Activated CD4-positive, alpha-beta T cell treated with anti-CD3 and anti-CD28 coated beads, Interleukin-2, amount 50 U/mL, for 4 hours (primary cell): ENCODE results near the gene UNKL.
"Not testable (repeated sequence)": the region's sequence is repeated elsewhere in the genome, so short reads cannot be mapped to it uniquely, and the experiment has no call there.

Experiments used
- DNase-seq, 2 experiments: peaks; one replicate each; pipeline ENCODE4 v3.0.0-alpha.2; 2020

UNKL gene

GRCh38 chr16:1445518-1446203 lies 31.2 kb upstream of the UNKL start:
- DNase-seq: no peak

DNA sequence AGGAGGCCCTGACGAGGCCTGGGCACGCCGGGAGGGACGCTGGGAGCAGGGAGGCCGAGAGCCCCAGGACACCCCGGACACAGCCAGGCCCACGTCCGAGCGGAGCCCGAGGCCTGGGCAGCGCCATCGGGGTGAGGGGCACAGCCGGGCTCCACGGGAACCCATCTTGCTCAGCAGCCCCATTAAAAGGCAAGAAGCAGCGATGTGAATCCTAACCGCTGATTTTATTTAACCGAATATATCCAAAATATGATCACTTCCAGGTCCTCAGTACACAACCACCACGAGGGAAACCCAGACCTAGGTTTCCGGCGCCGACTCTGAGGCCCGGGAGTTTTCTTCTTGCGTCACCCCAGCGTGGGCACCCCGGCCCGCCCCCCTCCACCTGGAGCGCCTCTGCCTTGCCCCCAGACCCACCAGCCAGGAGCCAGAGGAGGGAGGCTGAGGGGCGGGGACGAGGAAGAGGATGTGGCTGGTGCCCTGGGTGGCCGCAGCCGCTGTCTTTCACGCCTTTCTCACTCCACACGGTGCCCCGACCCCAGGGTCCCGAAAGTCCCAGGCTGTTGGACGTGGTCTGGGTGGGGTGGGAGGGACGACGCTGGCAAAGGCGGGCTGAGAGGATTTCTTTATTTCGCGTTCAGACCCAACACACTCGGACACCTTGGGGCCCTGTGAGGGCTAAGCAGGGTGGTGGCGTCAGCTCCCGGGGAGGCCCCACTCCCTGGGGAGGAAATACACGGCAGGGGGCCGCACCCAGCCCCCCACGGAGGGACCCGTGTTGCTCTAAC lies 30.4 kb upstream of the UNKL start:
- DNase-seq: no peak

- DNase-seq: no peak
Measured at GRCh38 chr16:1443980-1444729, 29.7 kb upstream of the UNKL start, which contains the start of gene CCDC154. Gene CCDC154 (minus strand): TSS chr16:1444556. CDS start chr16:1444322, 234 bp downstream.

DNA sequence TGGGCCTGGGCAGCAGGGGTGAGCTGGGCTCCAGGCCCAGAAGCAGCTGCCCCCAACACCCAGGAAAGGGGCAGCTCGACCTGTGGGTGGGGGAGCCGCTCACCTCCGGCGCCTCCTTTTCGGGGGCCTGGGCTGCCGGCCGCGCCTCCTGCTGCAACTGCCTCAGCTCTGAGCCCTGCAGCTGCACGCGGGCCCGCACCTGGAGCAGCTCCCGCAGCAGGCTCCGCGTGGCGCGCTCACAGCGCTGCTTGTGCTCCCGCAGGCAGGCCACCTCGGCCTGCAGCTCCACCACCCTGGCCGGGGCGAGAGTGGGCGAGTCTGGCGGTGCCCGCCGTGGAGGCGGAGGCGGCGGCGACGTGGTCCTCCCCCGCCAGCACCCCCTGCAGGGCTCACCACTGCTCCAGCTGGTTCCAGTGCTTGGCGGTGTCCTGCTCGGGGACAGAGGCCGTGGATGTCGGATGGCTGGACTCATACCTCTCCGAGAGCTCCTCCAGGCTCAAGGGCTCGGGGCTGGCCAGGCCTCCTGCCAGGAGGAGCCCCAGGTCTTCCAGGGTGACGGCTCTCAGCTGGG lies 29.0 kb upstream of the UNKL start:
- DNase-seq: no peak

DNA sequence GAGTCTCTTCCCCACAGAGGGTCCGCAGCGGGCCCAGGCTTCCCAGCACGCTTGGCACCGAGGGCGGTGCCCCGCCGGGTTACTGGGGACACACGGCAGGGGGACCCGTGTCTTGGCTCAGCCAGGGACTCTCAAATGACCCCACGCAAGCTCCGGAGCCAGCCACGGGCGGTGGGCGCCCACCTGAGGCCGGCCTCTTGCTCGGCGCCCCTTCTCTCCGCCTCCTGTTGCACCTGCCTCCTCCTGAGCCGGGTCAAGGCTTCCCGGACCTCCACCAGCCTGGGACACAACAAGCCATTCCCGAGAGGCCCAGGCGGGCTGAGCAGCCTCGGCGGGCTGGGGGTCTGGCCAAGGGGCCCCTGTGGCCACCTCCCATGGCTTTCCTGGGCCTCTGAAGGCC lies 28.2 kb upstream of the UNKL start:
- DNase-seq: no peak

GRCh38 chr16:1441391-1441829 lies 26.9 kb upstream of the UNKL start:
- no peak for DNase-seq

DNA sequence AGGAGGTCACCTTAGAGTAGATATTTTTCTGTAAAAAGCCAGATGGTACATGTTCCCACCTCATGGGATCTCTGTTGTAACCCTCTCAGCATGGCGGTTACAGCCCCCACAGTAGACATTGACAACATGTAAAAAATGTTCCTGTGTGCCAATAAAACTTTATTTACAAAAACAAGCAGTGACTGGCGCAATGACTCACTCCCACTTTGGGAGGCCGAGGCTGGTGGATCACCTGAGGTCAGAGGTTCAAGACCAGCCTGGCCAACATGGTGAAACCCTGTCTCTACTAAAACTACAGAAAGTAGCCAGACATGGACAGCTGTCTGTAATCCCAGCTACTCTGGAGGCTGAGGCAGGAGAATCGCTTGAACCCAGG lies 25.2 kb upstream of the UNKL start:
- DNase-seq: not testable (repeated sequence)

DNA sequence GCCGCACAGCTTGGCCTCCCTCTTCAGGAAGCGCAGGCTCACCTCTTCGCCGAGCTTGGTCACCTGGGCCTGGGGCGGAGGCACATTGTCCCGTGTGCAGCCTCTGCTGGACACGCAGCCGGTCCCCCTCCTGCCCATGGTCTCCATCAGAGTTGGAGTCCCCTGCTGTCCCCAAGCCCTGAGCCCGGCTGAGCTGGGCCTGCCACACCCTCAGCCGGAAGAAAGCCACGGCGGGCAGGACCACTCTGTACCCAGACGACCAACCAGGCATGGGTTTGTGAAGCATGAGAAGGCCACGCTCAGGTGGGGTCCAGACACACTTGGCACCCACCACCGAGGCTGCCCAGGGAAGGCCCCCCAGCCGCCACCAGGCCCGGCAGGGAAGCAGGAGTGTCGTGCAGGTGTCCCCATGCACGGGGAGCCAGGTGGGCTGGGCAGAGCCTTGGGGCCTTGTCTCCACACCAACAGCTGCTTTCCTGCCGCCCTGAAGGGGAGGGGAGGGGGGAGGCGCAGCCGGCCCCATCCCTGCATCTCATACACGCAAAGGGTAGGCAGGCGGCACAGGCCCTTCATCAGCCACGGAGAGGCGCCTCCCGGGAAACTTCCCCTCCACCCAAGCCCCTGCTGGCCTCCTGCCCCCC lies 24.7 kb upstream of the UNKL start:
- no peak for DNase-seq

DNA sequence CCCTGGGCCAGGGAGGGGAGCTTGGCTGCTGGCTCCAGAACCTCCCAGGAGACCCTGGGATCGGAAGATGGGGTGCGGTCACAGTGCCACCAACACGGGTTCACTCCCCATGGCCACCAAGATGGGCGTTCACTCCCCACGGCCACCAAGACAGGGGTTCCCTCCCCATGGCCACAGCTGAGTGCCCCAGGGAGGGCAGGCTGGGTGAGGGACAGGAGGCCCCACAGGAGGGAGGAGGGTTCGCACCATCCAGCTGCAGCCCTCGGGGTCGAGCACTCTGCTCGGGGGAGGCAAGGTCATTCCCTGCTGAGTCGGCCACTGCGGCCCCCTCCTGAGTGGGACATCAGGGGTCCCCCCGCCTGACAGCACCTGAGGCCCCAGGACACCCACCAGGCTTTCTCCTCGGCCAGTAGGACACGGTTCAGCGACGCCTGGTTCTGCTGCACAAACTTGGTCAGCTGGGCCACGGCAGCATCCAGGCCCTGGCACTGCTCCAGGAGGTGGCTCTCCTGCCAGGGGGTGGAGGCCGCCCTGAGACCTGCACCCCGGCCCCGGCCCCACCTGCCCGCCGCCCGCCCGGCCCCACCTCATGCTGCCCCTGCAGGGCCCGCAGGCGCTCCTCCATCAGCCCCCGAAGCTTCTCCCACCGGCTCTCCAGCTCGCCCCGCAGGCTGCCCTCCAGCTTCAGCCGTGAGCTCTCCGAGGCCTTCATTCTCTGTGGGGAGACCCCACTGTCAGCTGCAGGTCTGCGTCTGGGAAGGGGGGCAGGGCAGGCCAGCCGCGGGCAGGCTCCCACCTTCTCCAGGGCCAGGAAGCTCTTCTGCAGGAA lies 23.9 kb upstream of the UNKL start:
- DNase-seq: no peak

GRCh38 chr16:1437606-1438005 lies 23.1 kb upstream of the UNKL start:
- no peak for DNase-seq

DNA sequence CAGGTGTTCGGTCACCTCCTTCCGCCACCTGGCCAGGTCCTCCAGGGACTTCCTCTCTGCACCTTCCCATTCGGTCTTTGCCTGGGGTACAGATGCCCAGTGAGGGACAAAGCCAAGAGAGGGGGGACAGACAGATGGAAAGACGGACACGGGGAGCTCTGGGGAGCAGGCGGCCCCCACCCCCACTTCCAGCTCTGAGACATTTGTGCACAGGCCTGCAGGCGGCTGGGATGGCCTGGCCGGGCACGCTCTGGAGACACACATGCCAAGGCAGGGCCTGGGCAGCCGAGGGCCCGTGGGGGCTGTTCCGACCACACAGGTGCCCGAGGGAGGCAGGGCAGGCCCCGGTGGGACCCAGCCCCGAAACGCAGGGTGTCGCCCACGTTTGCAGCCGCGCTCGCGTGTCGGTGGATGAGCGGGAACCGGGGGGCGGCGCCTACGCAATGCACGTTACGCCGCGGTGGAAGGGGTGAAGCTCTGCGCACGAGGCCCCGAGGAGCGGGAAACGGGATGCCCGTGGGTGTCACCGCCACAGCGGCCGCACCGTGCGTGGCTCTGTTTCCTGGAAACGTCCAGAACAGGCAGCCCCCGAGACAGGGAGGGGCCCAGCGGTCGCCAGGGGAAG lies 22.3 kb upstream of the UNKL start:
- DNase-seq: no peak

DNA sequence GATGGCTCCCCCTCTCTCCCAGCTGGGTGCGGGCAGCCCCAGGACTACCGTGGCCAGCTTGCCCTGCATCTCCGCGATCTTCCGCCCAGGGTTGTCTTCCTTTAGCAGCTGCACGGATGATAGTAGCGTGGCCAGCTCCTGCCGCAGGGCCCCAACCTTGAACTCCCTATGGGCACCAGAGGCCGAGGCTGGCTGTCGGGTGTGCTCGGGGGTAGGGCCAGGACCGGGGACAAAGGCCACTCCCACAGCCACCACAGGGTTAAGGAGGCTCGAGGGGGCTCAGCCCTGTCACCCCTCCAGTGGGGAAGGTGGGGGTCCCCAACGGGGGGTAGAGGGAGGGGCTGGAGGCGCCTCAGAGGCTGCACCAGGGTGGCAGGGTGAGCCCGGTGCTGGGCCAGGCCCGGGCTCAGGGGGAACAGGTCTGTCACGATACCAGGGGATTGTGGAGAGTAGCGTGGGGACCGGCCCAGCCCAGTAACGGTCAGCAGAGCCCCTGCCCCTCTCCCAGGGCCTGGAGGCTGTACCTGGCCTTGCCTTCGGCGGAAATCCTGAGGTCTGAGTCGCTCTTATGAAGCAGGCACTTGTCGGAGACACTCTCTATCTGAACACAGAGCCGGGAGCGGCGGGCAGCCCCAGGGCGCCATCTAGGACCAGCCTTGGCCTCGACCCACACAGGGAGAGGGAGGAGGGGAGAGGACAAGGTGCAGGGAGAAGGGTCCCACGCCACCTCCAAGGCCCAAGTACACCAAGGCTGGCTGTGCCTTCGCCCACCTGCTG lies 21.6 kb upstream of the UNKL start:
- no peak for DNase-seq

- no peak for DNase-seq
Measured at GRCh38 chr16:1434644-1435592, 20.4 kb upstream of the UNKL start.

- no peak for DNase-seq
Measured at GRCh38 chr16:1433756-1434155, 19.3 kb upstream of the UNKL start.

DNA sequence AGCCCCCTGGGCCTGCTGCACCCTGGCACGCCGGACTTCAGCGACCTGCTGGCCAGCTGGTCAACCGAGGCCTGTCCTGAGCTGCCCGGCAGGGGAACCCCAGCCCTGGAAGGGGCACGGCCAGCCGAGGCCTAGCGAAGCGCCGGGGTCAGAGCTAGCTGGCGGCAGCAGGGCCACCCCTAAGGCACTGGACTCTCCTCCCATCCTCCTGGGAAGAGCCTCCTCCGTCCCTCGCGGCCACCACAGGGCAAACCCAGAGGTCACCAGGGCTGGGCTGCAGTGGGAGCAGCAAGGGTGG lies 18.7 kb upstream of the UNKL start:
- no peak for DNase-seq

GRCh38 chr16:1432388-1433262 lies 18.1 kb upstream of the UNKL start:
- DNase-seq: no peak

- no peak for DNase-seq
Measured at GRCh38 chr16:1431497-1432270, 17.2 kb upstream of the UNKL start.
